Upper lobe of right lung (tissue), 1 donor: ENCODE data around the gene KPNA3. TPM values are rescaled to one million over a fixed set of nuclear protein-coding genes. Genes with fewer than 3 reads are reported as not detected.
"Not testable (repeated sequence)": the region's sequence is repeated elsewhere in the genome, so short reads cannot be mapped to it uniquely, and the experiment has no call there.

ENCODE experiments used
- ATAC-seq: fragments of 200-7000 bp; cut with Tn5 transposase; one replicate; pipeline ENCODE4 v1.9.1; 2020; ENCODE audit warnings: mild to moderate bottlenecking, moderate library complexity
- DNase-seq: peaks from one replicate; pipeline ENCODE4 v3.0.0-alpha.2; 2020
- H3K27ac ChIP-seq: fragments of 200-600 bp; one replicate; pipeline ENCODE4 v1.8.0; 2022
- H3K27me3 ChIP-seq: fragments of 200-600 bp; one replicate; pipeline ENCODE4 v1.8.0; 2022; ENCODE audit warnings: mild to moderate bottlenecking
- H3K36me3 ChIP-seq: fragments of 200-600 bp; one replicate; pipeline ENCODE4 v1.8.0; 2022
- H3K4me1 ChIP-seq: fragments of 200-600 bp; one replicate; pipeline ENCODE4 v1.8.0; 2022
- H3K4me3 ChIP-seq: fragments of 200-600 bp; one replicate; pipeline ENCODE4 v1.8.0; 2022; ENCODE audit warnings: mild to moderate bottlenecking
- H3K9me3 ChIP-seq: fragments of 200-600 bp; one replicate; pipeline ENCODE4 v1.8.0; 2022
- intact Hi-C: fragments of 100-400 bp; cut with DNase I; formaldehyde crosslinking; loops from one replicate; pipeline ENCODE4 v1.11.0; 2022
- total RNA-seq: library from RNA; stranded (reverse); fragmentation: NEBNext Ultra II Directional; extraction: Animal tissue kit (Norgen Biotek cat#: 25700); gene quantifications from one replicate; pipeline ENCODE4 v1.2.1, GENCODE V29; 2021
- TF ChIP-seq, protein P1 (sequence below): fragments of 200-600 bp; IDR thresholded peaks from one replicate; pipeline ENCODE4 v1.8.0; 2022; ENCODE audit warnings: antibody characterized with exemption
- donor health status: DM: no; HTN: yes; CAD: no; lungs with severe emphysema.

KPNA3 gene
- total RNA-seq, 1 donor from 2014 or later, result 35.7 TPM

GRCh38 chr13:49711218-49711863 is 81.1 kb downstream of the KPNA3 start:
- intact Hi-C loops, result no loop called here
- ATAC-seq (no peak), DNase-seq (no peak)
- Histone ChIP-seq H3K4me3 (no peak overlapping the region), H3K4me1 (no peaks in the 10 kb centered on the region), H3K27ac (no peak overlapping the region), H3K27me3 (no peaks in the 10 kb centered on the region), H3K9me3 (peaks cover 6% of the 10 kb centered on the region), H3K36me3 (peaks cover 38% of the 10 kb centered on the region)
- TF ChIP-seq, protein P1, sequence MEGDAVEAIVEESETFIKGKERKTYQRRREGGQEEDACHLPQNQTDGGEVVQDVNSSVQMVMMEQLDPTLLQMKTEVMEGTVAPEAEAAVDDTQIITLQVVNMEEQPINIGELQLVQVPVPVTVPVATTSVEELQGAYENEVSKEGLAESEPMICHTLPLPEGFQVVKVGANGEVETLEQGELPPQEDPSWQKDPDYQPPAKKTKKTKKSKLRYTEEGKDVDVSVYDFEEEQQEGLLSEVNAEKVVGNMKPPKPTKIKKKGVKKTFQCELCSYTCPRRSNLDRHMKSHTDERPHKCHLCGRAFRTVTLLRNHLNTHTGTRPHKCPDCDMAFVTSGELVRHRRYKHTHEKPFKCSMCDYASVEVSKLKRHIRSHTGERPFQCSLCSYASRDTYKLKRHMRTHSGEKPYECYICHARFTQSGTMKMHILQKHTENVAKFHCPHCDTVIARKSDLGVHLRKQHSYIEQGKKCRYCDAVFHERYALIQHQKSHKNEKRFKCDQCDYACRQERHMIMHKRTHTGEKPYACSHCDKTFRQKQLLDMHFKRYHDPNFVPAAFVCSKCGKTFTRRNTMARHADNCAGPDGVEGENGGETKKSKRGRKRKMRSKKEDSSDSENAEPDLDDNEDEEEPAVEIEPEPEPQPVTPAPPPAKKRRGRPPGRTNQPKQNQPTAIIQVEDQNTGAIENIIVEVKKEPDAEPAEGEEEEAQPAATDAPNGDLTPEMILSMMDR, result no peak

DNA sequence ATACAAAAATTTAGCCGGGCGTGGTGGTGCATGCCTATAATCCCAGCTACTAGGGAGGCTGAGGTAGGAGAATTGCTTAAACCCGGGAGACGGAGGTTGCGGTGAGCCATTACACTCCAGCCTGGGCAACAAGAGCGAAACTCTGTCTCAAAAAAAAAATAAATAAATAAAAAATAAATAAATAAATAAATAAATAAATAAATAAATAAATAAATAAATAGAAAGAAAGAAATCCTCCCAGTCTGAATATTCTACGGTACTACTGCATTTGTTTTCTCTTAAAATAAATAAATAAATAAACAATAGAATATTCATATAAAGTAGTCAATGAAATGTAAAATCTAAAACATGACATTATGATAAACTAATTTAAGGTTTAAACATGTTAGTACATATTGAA is 88.2 kb downstream of the KPNA3 start:
- H3K4me3 ChIP-seq, H3K4me1 ChIP-seq, H3K27me3 ChIP-seq, ATAC-seq, intact Hi-C loops, DNase-seq, H3K9me3 ChIP-seq, H3K27ac ChIP-seq: not testable (repeated sequence)
- peaks cover 74% of the 10 kb centered on the region for H3K36me3 ChIP-seq

GRCh38 chr13:49701491-49701890 is 91.0 kb downstream of the KPNA3 start:
- intact Hi-C loops, result no loop called here
- TF ChIP-seq, protein P1, result no peak
- DNase-seq (no peak), ATAC-seq (no peak)
- no peaks in the 10 kb centered on the region for H3K9me3 ChIP-seq
- H3K27me3 ChIP-seq, result no peaks in the 10 kb centered on the region
- H3K27ac ChIP-seq, result no peak overlapping the region
- H3K4me3 ChIP-seq, result no peak overlapping the region
- peaks cover 50% of the 10 kb centered on the region for H3K36me3 ChIP-seq
- H3K4me1 ChIP-seq, result no peaks in the 10 kb centered on the region

DNA sequence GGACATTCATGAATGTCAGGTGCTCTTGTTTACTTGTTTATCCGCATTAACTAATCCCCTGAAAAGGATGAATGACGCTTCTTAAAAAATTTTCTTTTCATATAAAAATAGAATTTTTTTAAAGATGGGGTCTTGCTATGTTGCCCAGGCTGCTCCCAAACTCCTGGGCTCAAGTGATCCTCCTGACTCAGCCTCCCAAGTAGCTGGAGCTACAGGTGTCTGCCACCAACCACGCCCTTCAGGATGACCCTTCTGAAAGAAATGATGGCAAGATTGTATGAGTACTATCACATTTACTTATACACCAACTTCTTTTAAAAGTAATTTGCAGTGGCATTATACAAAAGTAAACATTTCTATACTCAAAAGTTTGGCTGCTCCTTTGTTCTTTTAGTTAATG is 95.0 kb downstream of the KPNA3 start:
- Histone ChIP-seq H3K36me3 (peaks cover 28% of the 10 kb centered on the region), H3K4me3 (no peak overlapping the region), H3K9me3 (no peaks in the 10 kb centered on the region), H3K27ac (no peak overlapping the region), H3K27me3 (no peaks in the 10 kb centered on the region), H3K4me1 (no peaks in the 10 kb centered on the region)
- no peak for ATAC-seq
- intact Hi-C loops, result no loop called here
- DNase-seq, result no peak
- TF ChIP-seq, protein P1, result no peak

DNA sequence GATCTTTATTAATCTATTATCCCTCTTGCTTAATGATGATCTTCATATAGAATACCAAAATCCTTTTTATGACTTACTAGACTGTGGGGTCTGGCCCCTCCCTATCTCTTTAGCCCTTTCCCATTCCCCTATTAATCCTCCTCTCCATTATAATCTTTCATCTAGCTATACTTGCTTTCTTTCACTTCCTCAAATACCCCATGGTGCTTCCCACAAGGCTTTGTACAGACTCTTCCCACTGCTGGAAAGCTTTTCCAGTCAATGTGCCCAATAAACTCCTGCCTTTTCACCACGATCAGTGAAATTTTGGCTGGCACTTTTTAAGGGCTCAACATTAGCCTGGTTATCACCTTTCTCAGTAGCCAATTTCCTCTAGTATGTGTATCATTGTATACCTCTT is 98.0 kb downstream of the KPNA3 start:
- intact Hi-C loops, result no loop called here

GRCh38 chr13:49693877-49694276 is 98.6 kb downstream of the KPNA3 start:
- Histone ChIP-seq H3K36me3 (no peaks in the 10 kb centered on the region), H3K9me3 (no peaks in the 10 kb centered on the region), H3K27me3 (no peaks in the 10 kb centered on the region), H3K27ac (no peak overlapping the region), H3K4me1 (peaks cover 14% of the 10 kb centered on the region), H3K4me3 (no peak overlapping the region)
- intact Hi-C loops, result no loop called here
- ATAC-seq (no peak), DNase-seq (no peak)
- TF ChIP-seq, protein P1, result no peak

More for the DNA sequence above, 98.0 kb downstream of the KPNA3 start:
- DNase-seq, result no peak
- H3K4me3 ChIP-seq, result no peak overlapping the region
- no peak for ATAC-seq
- H3K36me3 ChIP-seq, result no peaks in the 10 kb centered on the region
- no peaks in the 10 kb centered on the region for H3K27me3 ChIP-seq
- TF ChIP-seq, protein P1, result no peak
- H3K9me3 ChIP-seq, result no peaks in the 10 kb centered on the region
- H3K4me1 ChIP-seq, result peaks cover 12% of the 10 kb centered on the region
- no peak overlapping the region for H3K27ac ChIP-seq
